Metanephros (tissue), 1 donor: ENCODE data around the gene SAMD8. TPM values are rescaled to one million over a fixed set of nuclear protein-coding genes. Genes with fewer than 3 reads are reported as not detected.

Experiments used
- total RNA-seq: library from RNA; depleted of rRNA; stranded (reverse); fragments of >200 nt; gene quantifications from one replicate; pipeline ENCODE4 v1.2.3, GENCODE V29; 2014

Gene SAMD8
- 24.6 TPM for total RNA-seq

GRCh38 chr10:75111365-75111906, at the start of gene SAMD8:
TSS of gene SAMD8 (plus strand) at chr10:75111656. CDS start at chr10:75150529, 38,873 bp downstream.

GRCh38 chr10:75210282-75211006, 99.0 kb downstream of the SAMD8 start, which contains the start of gene VDAC2:
TSS of gene VDAC2 (plus strand) at chr10:75210796. CDS start at chr10:75211159, 363 bp downstream.

Other genes with a start within 250 kb of the SAMD8 start
- gene VDAC2, start 99.1 kb downstream of the SAMD8 start, total RNA-seq = 144 TPM
- 16.8 TPM for gene COMTD1, start 124.3 kb downstream of the SAMD8 start, total RNA-seq